GDM1 (cell line): ENCODE results near the gene SKAP1.
A peak's percentile ranks its signal among the peaks of the same experiment; 100 is the strongest.
"Not testable (repeated sequence)": the region's sequence is repeated elsewhere in the genome, so short reads cannot be mapped to it uniquely, and the experiment has no call there.

Experiments
- DNase-seq: peaks from one replicate; lab custom pipeline; 2025; lab: John Stamatoyannopoulos, UW

Gene SKAP1

GRCh38 chr17:48413613-48414405 is 16.2 kb downstream of the SKAP1 start:
- no peak for DNase-seq

GRCh38 chr17:48412841-48413240 is 17.2 kb downstream of the SKAP1 start:
- no peak for DNase-seq

- not testable (repeated sequence) for DNase-seq
Observed at GRCh38 chr17:48410821-48411220, 19.2 kb downstream of the SKAP1 start.

- DNase-seq = no peak
Observed at GRCh38 chr17:48409607-48410006, 20.4 kb downstream of the SKAP1 start.

- DNase-seq = no peak
Observed at GRCh38 chr17:48406936-48407567, 23.0 kb downstream of the SKAP1 start.

- DNase-seq = no peak
Observed at GRCh38 chr17:48394821-48395220, 35.2 kb downstream of the SKAP1 start.

- no peak for DNase-seq
Observed at GRCh38 chr17:48393283-48393682, 36.7 kb downstream of the SKAP1 start.

- DNase-seq = no peak
Observed at GRCh38 chr17:48392857-48393256, 37.2 kb downstream of the SKAP1 start.

GRCh38 chr17:48391444-48391843 is 38.6 kb downstream of the SKAP1 start:
- DNase-seq = no peak

GRCh38 chr17:48389903-48390302 is 40.1 kb downstream of the SKAP1 start:
- no peak for DNase-seq

- no peak for DNase-seq
Observed at GRCh38 chr17:48388955-48389743, 40.9 kb downstream of the SKAP1 start.

- no peak for DNase-seq
Observed at GRCh38 chr17:48386826-48387225, 43.2 kb downstream of the SKAP1 start.

- no peak for DNase-seq
Observed at GRCh38 chr17:48385319-48385718, 44.7 kb downstream of the SKAP1 start.

- no peak for DNase-seq
Observed at GRCh38 chr17:48384164-48384563, 45.9 kb downstream of the SKAP1 start.

GRCh38 chr17:48382989-48383388 is 47.0 kb downstream of the SKAP1 start:
- DNase-seq = no peak

GRCh38 chr17:48378708-48379392 is 51.2 kb downstream of the SKAP1 start:
- no peak for DNase-seq

- no peak for DNase-seq
Observed at GRCh38 chr17:48378238-48378637, 51.8 kb downstream of the SKAP1 start.

GRCh38 chr17:48376682-48377325 is 53.2 kb downstream of the SKAP1 start:
- DNase-seq = no peak

GRCh38 chr17:48375356-48375755 is 54.7 kb downstream of the SKAP1 start:
- no peak for DNase-seq

- DNase-seq = peak; percentile 31
Observed at GRCh38 chr17:48374650-48375230, 55.3 kb downstream of the SKAP1 start.

GRCh38 chr17:48373883-48374282 is 56.1 kb downstream of the SKAP1 start:
- no peak for DNase-seq
